ENCODE data around the gene RANBP1.

DNA sequence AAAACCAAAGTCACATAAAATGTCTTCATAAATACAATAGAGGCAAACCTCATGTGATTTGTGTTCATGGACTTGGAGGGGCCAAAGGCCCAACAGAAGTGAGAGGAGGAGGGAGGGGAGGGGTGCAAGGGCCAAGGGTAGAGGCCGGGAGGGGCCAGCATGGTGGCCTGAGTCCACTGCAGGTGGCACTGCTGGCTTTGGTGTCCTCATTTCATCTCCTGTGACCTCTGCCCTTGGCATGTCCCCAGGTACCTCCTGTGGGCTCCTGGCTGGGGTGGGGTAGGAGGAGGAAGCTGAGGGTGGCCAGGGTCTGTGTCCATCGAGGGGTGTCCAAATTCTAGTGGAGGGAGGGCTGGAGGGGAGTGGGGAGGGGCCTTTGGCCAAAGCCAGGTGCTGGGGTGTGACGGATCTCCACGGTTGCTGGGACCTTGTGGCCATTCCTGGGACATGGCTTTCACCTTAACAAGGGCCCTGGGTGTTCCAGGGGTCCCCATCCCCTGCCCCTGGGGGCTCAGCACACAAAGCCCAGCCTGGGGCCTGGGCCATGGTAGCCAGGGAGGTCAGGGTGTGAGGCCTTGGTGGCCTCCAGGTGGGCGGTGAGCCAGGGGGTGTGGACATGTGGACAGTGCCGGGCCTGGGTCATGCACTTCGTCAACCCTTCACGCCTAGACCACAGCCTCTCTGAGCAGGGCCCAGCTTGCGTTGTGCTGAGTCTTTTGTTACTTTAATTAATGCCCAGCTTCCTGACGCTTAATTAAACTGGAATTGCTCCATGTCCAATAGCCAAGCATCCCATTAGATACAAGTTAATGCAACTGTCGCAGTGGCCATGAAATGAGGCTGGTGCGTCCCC is 55.6 kb downstream of the RANBP1 start:
- TF ChIP-seq, protein P1, sequence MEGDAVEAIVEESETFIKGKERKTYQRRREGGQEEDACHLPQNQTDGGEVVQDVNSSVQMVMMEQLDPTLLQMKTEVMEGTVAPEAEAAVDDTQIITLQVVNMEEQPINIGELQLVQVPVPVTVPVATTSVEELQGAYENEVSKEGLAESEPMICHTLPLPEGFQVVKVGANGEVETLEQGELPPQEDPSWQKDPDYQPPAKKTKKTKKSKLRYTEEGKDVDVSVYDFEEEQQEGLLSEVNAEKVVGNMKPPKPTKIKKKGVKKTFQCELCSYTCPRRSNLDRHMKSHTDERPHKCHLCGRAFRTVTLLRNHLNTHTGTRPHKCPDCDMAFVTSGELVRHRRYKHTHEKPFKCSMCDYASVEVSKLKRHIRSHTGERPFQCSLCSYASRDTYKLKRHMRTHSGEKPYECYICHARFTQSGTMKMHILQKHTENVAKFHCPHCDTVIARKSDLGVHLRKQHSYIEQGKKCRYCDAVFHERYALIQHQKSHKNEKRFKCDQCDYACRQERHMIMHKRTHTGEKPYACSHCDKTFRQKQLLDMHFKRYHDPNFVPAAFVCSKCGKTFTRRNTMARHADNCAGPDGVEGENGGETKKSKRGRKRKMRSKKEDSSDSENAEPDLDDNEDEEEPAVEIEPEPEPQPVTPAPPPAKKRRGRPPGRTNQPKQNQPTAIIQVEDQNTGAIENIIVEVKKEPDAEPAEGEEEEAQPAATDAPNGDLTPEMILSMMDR (IDR thresholded peaks at IDR 0.05), result no peak
- TF ChIP-seq NFYB (CRISPR knock-in tag; conservative IDR thresholded peaks at IDR 0.05; ENCODE audit: low read depth) (no peak), CREM (CRISPR knock-in tag; IDR thresholded peaks at IDR 0.05) (no peak), NR3C1 (CRISPR knock-in tag; conservative IDR thresholded peaks at IDR 0.05; ENCODE audit: low read depth) (no peak), ESRRA (CRISPR knock-in tag; IDR thresholded peaks at IDR 0.05; ENCODE audit: borderline replicate concordance) (no peak), ZNF671 (CRISPR knock-in tag; IDR thresholded peaks at IDR 0.05) (no peak), FOXJ3 (CRISPR knock-in tag; IDR thresholded peaks at IDR 0.05; ENCODE audit: borderline replicate concordance) (no peak)
- TF ChIP-seq, protein P2, sequence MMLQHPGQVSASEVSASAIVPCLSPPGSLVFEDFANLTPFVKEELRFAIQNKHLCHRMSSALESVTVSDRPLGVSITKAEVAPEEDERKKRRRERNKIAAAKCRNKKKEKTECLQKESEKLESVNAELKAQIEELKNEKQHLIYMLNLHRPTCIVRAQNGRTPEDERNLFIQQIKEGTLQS (CRISPR knock-in tag; conservative IDR thresholded peaks at IDR 0.05), result no peak
- TF ChIP-seq, protein P3, sequence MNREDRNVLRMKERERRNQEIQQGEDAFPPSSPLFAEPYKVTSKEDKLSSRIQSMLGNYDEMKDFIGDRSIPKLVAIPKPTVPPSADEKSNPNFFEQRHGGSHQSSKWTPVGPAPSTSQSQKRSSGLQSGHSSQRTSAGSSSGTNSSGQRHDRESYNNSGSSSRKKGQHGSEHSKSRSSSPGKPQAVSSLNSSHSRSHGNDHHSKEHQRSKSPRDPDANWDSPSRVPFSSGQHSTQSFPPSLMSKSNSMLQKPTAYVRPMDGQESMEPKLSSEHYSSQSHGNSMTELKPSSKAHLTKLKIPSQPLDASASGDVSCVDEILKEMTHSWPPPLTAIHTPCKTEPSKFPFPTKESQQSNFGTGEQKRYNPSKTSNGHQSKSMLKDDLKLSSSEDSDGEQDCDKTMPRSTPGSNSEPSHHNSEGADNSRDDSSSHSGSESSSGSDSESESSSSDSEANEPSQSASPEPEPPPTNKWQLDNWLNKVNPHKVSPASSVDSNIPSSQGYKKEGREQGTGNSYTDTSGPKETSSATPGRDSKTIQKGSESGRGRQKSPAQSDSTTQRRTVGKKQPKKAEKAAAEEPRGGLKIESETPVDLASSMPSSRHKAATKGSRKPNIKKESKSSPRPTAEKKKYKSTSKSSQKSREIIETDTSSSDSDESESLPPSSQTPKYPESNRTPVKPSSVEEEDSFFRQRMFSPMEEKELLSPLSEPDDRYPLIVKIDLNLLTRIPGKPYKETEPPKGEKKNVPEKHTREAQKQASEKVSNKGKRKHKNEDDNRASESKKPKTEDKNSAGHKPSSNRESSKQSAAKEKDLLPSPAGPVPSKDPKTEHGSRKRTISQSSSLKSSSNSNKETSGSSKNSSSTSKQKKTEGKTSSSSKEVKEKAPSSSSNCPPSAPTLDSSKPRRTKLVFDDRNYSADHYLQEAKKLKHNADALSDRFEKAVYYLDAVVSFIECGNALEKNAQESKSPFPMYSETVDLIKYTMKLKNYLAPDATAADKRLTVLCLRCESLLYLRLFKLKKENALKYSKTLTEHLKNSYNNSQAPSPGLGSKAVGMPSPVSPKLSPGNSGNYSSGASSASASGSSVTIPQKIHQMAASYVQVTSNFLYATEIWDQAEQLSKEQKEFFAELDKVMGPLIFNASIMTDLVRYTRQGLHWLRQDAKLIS (CRISPR knock-in tag; IDR thresholded peaks at IDR 0.05; ENCODE audit: borderline replicate concordance), result no peak
- TF ChIP-seq, protein P4, sequence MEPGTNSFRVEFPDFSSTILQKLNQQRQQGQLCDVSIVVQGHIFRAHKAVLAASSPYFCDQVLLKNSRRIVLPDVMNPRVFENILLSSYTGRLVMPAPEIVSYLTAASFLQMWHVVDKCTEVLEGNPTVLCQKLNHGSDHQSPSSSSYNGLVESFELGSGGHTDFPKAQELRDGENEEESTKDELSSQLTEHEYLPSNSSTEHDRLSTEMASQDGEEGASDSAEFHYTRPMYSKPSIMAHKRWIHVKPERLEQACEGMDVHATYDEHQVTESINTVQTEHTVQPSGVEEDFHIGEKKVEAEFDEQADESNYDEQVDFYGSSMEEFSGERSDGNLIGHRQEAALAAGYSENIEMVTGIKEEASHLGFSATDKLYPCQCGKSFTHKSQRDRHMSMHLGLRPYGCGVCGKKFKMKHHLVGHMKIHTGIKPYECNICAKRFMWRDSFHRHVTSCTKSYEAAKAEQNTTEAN (CRISPR knock-in tag; IDR thresholded peaks at IDR 0.05), result no peak
- TF ChIP-seq, protein P5, sequence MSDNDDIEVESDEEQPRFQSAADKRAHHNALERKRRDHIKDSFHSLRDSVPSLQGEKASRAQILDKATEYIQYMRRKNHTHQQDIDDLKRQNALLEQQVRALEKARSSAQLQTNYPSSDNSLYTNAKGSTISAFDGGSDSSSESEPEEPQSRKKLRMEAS (CRISPR knock-in tag; IDR thresholded peaks at IDR 0.05), result no peak
